ENCODE data around the gene STK10. TPM values are rescaled to one million over a fixed set of nuclear protein-coding genes. Genes with fewer than 3 reads are reported as not detected.
A peak's percentile ranks its signal among the peaks of the same experiment; 100 is the strongest.
"Not testable (repeated sequence)": the region's sequence is repeated elsewhere in the genome, so short reads cannot be mapped to it uniquely, and the experiment has no call there.

The STK10 gene
- total RNA-seq, 2 donors from 2014 or later, result 199 to 218 TPM

DNA sequence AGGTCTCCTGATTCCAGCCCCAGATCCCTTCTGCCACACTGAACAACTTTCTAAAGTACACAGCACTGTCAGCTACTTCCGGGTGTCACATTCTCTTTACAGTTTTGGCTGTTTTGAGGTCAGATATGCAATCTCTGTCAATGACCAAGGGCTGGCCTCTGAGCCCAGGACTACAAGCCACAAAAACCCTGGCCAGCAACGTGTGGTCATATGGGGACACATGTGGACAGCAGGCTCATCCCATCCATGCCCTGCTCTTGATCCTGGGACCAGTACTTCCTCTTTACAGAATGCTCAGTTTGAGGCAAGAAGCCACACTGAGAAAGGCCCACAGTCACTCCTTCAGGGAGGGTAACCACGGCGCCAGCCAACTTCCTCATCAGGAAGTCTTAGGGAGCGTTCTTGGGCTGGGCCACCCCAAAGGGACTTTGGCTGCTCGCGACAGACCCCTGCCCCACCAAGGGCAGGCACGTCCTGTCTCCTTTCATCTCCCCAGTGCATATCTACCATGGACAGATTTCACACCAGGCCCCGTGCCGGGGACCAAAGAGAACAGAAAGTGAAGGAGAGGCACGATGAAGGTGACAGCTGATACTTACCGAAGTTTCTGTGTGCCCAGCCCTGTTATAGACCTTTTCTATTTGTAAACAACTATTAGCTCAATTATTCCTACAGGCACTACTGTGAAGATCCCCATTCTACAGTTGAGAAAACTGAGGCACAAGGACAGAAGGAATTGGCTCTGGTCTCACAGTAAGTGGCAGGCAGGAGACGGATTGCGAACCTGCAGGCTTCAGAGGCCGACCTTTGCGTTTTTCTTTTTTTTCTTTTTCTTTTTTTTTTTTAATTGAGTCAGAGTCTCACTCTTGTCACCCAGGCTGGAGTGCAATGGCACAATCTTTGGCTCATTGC, 37.3 kb downstream of the STK10 start:
- peaks cover 13% of the 10 kb centered on the region for H3K36me3 Mint-ChIP-seq
- peak overlapping the region; percentile 75 for H3K4me3 Mint-ChIP-seq
- peak; percentile 77 to 80 for ATAC-seq
- no peaks in the 10 kb centered on the region for H3K27me3 Mint-ChIP-seq
- H3K4me1 Mint-ChIP-seq (ENCODE audit: low read depth in 2 of 2), result peaks cover 69 to 74% of the 10 kb centered on the region in 2 donors
- peak overlapping the region; percentile 77 to 96 for H3K27ac Mint-ChIP-seq
- H3K9me3 Mint-ChIP-seq, result no peaks in the 10 kb centered on the region
- DNase-seq (ENCODE audit: low spot score), result no peak

DNA sequence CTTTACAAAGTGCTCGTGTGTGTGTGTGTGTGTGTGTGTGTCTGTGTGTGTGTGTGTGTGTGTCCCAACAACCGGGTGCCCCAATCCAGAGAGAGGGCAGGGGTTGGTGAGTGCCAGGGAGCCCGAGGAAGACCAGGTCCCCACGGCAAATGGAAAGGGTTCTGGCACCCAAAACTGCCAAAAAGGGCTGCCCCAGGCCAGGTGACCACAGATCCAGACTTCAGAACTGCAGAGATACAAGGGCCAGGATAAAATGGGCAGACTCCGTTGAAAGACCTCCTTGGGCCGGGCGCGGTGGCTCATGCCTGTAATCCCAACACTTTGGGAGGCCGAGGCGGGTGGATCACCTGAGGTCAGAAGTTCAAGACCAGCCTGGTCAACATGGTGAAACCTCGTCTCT, 38.5 kb downstream of the STK10 start:
- not testable (repeated sequence) for H3K9me3 Mint-ChIP-seq; DNase-seq (ENCODE audit: low spot score); H3K4me3 Mint-ChIP-seq; ATAC-seq; H3K36me3 Mint-ChIP-seq; H3K27me3 Mint-ChIP-seq
- Mint-ChIP-seq H3K4me1 (ENCODE audit: low read depth in 2 of 2) (peaks cover 72 to 73% of the 10 kb centered on the region in 2 donors), H3K27ac (peak overlapping the region; percentile 77 to 96)

DNA sequence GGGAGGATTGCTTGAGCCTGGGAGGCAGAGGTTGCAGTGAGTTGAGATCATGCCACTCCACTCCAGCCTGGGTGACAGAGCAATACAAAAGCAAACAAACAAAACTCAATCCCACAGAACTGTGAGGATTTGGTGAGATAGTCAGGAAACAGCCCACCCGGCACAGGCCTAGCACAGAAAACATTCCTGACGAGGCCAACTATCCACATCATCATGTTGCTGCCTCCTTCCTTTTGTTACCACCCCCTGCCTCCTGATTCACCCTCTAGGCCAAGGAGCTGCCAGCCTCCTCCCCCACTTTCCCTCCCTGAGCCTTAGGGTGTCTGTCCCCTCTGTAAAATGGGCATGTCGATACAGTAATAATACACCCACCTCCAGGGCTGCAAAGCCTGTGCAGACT, 39.0 kb downstream of the STK10 start:
- DNase-seq (ENCODE audit: low spot score) (no peak), ATAC-seq (no peak)
- Mint-ChIP-seq H3K9me3 (no peaks in the 10 kb centered on the region), H3K27me3 (no peaks in the 10 kb centered on the region), H3K4me3 (no peak overlapping the region), H3K27ac (peak overlapping the region; percentile 77 to 96), H3K36me3 (peaks cover 3% of the 10 kb centered on the region), H3K4me1 (ENCODE audit: low read depth in 2 of 2) (peaks cover 72 to 73% of the 10 kb centered on the region in 2 donors)

DNA sequence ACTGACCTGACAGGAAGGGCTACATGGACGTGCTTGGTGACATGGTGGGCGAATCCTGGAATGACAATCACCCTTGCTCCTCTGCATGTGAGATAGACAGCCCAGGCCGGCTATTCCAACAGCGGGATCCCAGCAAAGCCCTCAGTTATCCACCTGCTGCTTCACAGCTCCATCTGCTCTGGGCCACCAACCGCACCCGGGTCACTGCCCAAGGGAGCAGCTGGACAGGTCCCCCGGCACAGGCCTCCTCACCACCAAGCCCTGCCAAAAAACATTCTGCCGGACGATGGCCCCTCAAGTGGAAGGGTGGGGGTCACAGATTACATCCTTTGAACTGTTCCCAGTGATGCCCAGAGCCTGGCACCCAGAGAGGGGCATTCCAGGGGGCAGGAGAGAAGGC, 39.6 kb downstream of the STK10 start:
- Mint-ChIP-seq H3K27ac (peak overlapping the region; percentile 93 to 96), H3K9me3 (no peaks in the 10 kb centered on the region), H3K27me3 (no peaks in the 10 kb centered on the region), H3K36me3 (no peaks in the 10 kb centered on the region), H3K4me3 (no peak overlapping the region), H3K4me1 (ENCODE audit: low read depth in 2 of 2) (peaks cover 74 to 75% of the 10 kb centered on the region in 2 donors)
- ATAC-seq (no peak), DNase-seq (ENCODE audit: low spot score) (no peak)

DNA sequence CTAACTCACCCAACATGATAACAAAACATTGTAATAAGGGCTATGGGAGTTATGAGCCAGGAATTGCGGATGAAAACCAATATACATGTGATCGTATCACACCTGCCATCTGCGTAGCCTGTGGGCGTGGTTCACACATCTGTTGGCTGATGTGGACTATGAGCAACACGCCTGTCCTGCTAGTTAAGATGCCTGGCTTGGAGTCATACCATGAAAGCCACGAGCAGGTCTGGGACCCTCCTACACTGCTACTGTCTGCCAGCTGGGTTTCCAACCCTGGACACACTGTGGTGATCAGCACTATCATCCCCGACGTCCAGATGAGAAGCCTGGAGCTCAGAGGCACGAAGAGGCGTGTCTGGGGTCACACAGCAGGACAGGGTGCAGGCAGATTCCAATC, 40.2 kb downstream of the STK10 start:
- Mint-ChIP-seq H3K9me3 (no peaks in the 10 kb centered on the region), H3K4me1 (ENCODE audit: low read depth in 2 of 2) (peaks cover 74 to 76% of the 10 kb centered on the region in 2 donors), H3K4me3 (no peak overlapping the region), H3K27ac (peak overlapping the region; percentile 93 to 96), H3K27me3 (no peaks in the 10 kb centered on the region), H3K36me3 (no peaks in the 10 kb centered on the region)
- DNase-seq (ENCODE audit: low spot score) (no peak), ATAC-seq (peak; percentile 48 to 77)

DNA sequence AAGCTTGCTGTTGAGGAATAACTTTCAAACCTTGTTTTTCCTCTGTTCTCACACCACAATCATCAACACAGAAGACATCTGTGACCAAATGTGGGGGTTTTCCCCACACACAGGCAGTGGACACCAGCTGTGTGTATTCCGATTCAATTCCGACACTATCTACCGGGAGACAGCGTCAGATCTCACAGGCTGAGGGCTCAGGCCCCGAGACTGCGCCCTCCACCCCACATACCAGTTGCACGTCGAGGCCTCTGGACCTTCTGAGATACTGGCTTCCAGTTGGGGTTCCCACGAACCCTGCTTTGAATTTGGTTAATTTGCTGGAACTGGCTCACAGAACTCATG, 41.3 kb downstream of the STK10 start:
- ATAC-seq, result no peak
- H3K4me3 Mint-ChIP-seq, result no peak overlapping the region
- peaks cover 78 to 83% of the 10 kb centered on the region in 2 donors for H3K4me1 Mint-ChIP-seq (ENCODE audit: low read depth in 2 of 2)

DNA sequence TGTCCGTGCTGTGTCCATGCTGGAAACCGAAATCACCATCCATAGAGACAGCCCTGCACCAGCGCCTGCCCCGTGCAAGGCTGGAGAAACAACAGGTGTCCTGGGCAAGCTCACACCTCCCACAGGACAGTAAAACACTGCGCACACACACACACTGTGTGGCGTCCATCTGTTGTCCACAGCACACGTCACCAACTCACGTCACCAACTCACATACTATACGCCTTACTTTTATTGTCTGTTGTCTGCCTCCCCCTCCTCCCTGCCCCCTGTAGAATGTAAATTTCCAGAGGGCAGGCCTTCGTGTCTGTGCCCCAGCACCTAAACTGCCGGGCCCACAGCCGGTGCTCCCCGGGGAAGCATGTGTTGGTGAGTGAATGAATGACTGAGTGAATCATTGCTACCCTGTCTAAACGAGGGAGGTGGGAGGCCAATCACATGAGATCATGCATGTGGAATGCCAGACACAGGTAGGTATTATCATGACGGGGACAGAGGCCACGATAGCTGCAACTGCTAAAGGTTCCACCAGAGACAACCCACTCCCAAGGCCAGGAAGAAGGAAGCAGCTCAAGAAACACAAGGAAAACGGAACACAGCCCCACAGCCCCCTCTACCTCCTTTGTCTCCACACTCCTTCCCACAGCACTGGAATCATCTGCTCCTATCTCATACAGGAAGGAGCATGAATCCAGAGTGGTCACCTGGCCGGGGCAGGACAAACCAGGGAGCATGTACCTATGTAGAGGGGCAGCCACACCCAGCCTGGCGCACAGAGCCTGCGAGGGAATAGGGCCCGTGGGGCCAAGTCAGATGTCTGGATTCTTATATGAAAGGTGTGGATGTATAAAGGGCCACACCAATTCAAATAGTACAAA, 41.9 kb downstream of the STK10 start:
- Mint-ChIP-seq H3K27ac (peak overlapping the region; percentile 93 to 96), H3K4me1 (ENCODE audit: low read depth in 2 of 2) (peaks cover 73 to 80% of the 10 kb centered on the region in 2 donors), H3K4me3 (no peak overlapping the region), H3K36me3 (no peaks in the 10 kb centered on the region), H3K9me3 (no peaks in the 10 kb centered on the region), H3K27me3 (no peaks in the 10 kb centered on the region)
- DNase-seq (ENCODE audit: low spot score) (no peak), ATAC-seq (no peak)

More for the DNA sequence above, 41.3 kb downstream of the STK10 start:
- Mint-ChIP-seq H3K36me3 (no peaks in the 10 kb centered on the region), H3K27ac (peak overlapping the region; percentile 93 to 96), H3K27me3 (no peaks in the 10 kb centered on the region), H3K9me3 (no peaks in the 10 kb centered on the region)
- DNase-seq (ENCODE audit: low spot score), result no peak

DNA sequence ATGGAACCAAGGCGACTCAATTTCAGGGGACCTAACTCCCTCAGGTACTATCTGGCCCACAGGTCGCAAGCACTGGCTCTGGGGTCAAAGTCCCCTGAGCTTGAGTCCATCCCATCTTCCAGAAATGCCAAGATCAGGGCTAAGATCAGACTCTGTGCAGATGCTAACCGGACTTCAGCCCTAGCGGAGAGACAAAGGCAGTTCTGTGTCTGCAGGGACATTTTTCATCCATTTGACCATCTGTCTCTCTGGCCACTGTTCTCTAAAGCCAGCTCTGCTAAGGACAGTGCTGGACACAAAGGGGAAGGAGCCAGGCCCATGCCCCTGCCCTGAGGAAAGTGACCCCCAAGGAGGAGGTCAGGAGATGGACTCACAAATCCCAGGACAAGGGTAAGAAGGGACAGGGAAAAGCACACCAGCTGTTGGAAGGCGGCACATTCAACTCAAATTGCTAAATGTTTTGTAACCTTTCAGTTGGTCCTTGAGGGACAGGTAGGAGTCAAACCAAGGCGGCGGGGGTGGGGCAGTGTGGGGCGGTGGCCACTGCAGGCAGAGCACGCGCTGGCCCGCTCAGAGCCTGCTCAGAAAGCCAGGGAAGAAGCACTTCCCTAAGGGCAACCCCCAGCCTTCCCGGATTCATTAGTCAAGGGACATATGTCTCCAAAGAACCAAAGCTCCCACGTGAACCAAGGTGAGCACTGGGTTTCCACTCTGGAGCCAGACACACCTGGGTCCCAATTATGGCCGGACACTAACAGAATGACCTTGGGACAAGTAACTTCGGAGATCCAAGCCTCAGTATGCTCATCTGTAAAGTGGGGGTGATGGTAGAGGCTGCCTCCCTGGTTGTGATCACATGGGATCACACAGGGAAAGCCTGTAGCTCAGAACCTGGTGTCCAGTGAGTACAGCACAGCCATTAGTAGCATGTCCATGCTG, 42.8 kb downstream of the STK10 start:
- no peak for DNase-seq (ENCODE audit: low spot score)
- Mint-ChIP-seq H3K27me3 (no peaks in the 10 kb centered on the region), H3K4me3 (no peak overlapping the region), H3K36me3 (no peaks in the 10 kb centered on the region), H3K9me3 (no peaks in the 10 kb centered on the region), H3K4me1 (ENCODE audit: low read depth in 2 of 2) (peaks cover 69 to 76% of the 10 kb centered on the region in 2 donors), H3K27ac (peak overlapping the region; percentile 93 to 96)
- ATAC-seq, result no peak

DNA sequence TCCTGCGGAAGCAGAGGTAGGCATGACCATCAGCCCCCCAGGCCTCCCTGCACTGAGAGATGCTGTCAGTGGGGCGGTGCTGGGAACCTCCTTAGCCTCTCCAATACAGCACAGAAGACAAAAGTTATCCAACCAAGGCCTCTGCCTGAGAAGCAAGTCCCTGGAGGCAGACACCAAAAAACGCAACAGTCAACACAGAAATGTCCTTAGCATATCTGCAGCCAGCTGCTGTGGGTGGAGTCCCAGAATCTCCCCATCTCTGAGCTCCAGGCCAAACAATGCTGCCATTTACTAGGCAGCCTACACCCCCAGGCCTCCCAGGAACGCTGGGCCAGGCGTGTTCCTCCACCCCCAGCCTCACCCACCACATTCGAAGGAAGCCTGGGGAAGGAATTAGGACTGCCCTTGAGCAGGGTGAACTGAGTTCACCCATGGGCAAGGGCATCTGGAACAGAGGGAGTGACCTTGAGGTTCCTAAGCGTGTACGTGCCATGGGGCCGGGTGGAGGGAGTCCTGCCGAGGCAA, 43.7 kb downstream of the STK10 start:
- H3K27me3 Mint-ChIP-seq, result no peaks in the 10 kb centered on the region
- ATAC-seq (peak in 1 of 2 donors; percentile 40), DNase-seq (ENCODE audit: low spot score) (no peak)
- peak overlapping the region; percentile 60 to 75 for H3K27ac Mint-ChIP-seq
- H3K4me3 Mint-ChIP-seq, result peak overlapping the region; percentile 6
- H3K9me3 Mint-ChIP-seq, result no peaks in the 10 kb centered on the region
- H3K4me1 Mint-ChIP-seq (ENCODE audit: low read depth in 2 of 2), result peaks cover 75 to 82% of the 10 kb centered on the region in 2 donors
- peaks cover 3% of the 10 kb centered on the region for H3K36me3 Mint-ChIP-seq

DNA sequence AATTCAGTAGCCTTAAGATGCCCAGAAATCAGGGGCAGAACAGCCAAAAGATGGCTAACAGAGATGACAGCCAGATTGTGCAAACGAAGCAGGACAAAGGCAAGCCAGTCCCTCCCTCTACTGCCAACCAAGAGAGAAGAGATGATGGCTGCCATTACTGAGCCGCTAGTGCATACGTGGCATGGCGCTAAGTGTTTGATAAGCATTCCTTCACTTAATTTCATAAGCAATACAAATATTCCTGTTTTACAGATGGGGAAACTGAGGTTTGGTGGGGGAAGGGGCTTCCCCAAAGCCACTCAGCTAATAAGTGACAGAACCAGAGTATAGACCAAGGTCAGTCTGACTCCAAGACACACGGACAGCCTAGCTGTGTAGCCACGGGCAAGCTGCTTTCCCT, 44.1 kb downstream of the STK10 start:
- peaks cover 7% of the 10 kb centered on the region for H3K36me3 Mint-ChIP-seq
- H3K9me3 Mint-ChIP-seq, result no peaks in the 10 kb centered on the region
- ATAC-seq (no peak), DNase-seq (ENCODE audit: low spot score) (no peak)
- no peaks in the 10 kb centered on the region for H3K27me3 Mint-ChIP-seq
- peaks cover 75 to 81% of the 10 kb centered on the region in 2 donors for H3K4me1 Mint-ChIP-seq (ENCODE audit: low read depth in 2 of 2)
- H3K4me3 Mint-ChIP-seq, result peak overlapping the region; percentile 6
- peak overlapping the region; percentile 60 to 75 for H3K27ac Mint-ChIP-seq

DNA sequence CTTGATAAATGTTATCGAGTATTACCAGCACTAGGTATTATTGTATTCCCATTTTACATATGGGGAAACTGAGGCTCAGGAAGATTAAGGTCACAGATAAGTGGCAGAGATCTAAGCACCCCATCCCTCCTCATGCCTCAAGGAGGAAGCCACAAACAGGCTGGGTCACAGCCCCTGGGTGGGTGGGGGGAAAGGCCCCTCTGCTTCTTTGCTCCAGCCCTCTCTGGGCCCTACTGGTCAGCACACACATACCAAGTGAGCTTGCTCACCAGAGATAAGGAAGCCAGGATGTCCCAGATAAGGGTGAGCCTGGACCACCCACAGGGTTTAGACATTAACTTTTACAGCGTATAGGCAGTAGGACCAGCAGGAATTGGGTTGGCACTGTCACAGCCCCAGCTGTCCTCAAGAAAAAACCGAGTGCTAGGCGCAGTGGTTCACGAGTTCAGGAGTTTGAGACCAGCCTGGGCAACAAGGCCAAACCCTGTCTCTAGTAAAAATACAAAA, 45.3 kb downstream of the STK10 start:
- no peaks in the 10 kb centered on the region for H3K9me3 Mint-ChIP-seq
- H3K27me3 Mint-ChIP-seq, result no peaks in the 10 kb centered on the region
- H3K4me1 Mint-ChIP-seq (ENCODE audit: low read depth in 2 of 2), result peaks cover 69 to 75% of the 10 kb centered on the region in 2 donors
- DNase-seq (ENCODE audit: low spot score) (no peak), ATAC-seq (peak in 1 of 2 donors; percentile 32)
- H3K4me3 Mint-ChIP-seq, result peak overlapping the region; percentile 9
- peak overlapping the region; percentile 60 to 75 for H3K27ac Mint-ChIP-seq
- peaks cover 7% of the 10 kb centered on the region for H3K36me3 Mint-ChIP-seq

DNA sequence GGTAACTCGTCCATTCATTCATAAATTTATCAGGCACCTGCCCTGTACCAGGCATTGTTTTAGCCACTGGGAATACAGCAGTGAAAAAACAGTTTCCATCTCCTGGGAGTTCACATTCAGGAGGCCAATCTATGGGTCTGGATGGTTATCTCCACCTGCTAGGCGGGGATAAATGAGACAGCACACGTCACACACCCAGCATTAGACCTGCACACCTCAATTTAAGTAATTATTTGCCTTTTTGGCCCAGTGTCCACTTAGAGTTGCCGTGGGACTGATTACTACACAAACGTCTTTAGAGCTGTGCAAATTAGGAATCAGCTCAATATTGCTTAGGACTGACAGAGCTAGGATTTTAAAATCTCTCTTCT, 46.1 kb downstream of the STK10 start:
- no peaks in the 10 kb centered on the region for H3K27me3 Mint-ChIP-seq
- H3K4me1 Mint-ChIP-seq (ENCODE audit: low read depth in 2 of 2), result peaks cover 64 to 73% of the 10 kb centered on the region in 2 donors
- peak overlapping the region; percentile 60 to 75 for H3K27ac Mint-ChIP-seq

DNA sequence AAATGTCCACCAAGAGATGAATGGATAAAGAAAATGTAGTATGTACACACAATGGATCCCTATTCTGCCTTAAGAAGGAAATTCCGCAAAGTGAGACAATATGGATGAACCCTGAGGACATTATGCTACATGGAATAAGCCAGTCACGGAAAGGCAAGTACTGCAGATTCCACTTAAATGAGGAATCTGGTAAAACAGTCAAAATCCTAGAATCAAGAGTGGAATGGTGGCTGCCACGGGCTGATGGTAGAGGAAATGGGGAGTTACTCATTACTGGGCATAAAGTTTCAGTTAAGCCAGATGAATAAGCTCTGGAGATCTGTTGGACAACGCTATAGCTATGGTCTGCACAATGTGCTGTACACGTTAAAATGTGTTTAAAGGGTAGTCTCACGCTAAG, 47.2 kb downstream of the STK10 start:
- H3K4me1 Mint-ChIP-seq (ENCODE audit: low read depth in 2 of 2), result peaks cover 57 to 67% of the 10 kb centered on the region in 2 donors
- H3K36me3 Mint-ChIP-seq, result peaks cover 11% of the 10 kb centered on the region
- no peaks in the 10 kb centered on the region for H3K9me3 Mint-ChIP-seq
- ATAC-seq (no peak), DNase-seq (ENCODE audit: low spot score) (no peak)
- no peak overlapping the region for H3K4me3 Mint-ChIP-seq
- H3K27ac Mint-ChIP-seq, result peak overlapping the region; percentile 60 to 75
- H3K27me3 Mint-ChIP-seq, result no peaks in the 10 kb centered on the region

More for the DNA sequence above, 46.1 kb downstream of the STK10 start:
- peaks cover 11% of the 10 kb centered on the region for H3K36me3 Mint-ChIP-seq
- no peak overlapping the region for H3K4me3 Mint-ChIP-seq
- H3K9me3 Mint-ChIP-seq, result no peaks in the 10 kb centered on the region
- DNase-seq (ENCODE audit: low spot score) (no peak), ATAC-seq (peak in 1 of 2 donors; percentile 8)

Measured in natural killer cell treated with Interleukin-12 subunit alpha and Interleukin-12 subunit beta and Interleukin-15 and Interleukin-18, amount 100 ng/mL, for 72 hours (primary cell).